Lower leg skin (tissue), 4 donors: Measurements from ENCODE around the gene CCDC51. TPM values are rescaled to one million over a fixed set of nuclear protein-coding genes. Genes with fewer than 3 reads are reported as not detected.

Experiments used
- DNase-seq, 2 donors: peaks; one replicate each; pipeline ENCODE4 v3.0.0-alpha.2; 2019; ENCODE audit warnings: low spot score in 2 of 2
- H3K4me3 ChIP-seq: fragments of 200-600 bp; sonication (generic); 2 replicates; pipeline ENCODE4 v1.5.1; 2017; ENCODE audit warnings: mild to moderate bottlenecking, low read depth; ENCODE audit not compliant: poor library complexity, severe bottlenecking
- CTCF ChIP-seq, 3 donors: fragments of 450-650 bp; IDR thresholded peaks; one replicate each; pipeline ENCODE4 v1.5.1; 2016; ENCODE audit warnings: antibody characterized with exemption in 3 of 3, mild to moderate bottlenecking in 3 of 3, moderate library complexity in 2 of 3
- POLR2A ChIP-seq, 2 donors: fragments of 450-650 bp; IDR thresholded peaks; one replicate each; pipeline ENCODE4 v1.6.1; 2016 to 2017; ENCODE audit warnings: antibody characterized with exemption in 2 of 2, mild to moderate bottlenecking in 1 of 2, moderate library complexity in 1 of 2
- WGBS, 2 donors: methylation state at CpG; one replicate each; pipeline ENCODE4 v1.1.5; 2018; 5-methylcytosine and 5-hydroxymethylcytosine counted together
- intact Hi-C: fragments of 100-400 bp; cut with DNase I; formaldehyde crosslinking; loops from one replicate; pipeline ENCODE4 v1.15.0; 2023; ENCODE audit warnings: low total_unique reads
- total RNA-seq, 4 donors: library from RNA; depleted of rRNA; stranded (reverse); fragments of >200 nt; gene quantifications; one replicate each; pipeline ENCODE4 v1.1.0, GENCODE V29; 2016

The CCDC51 gene
- total RNA-seq, 4 donors from 2014 or later, result 6.7 to 17.1 (median 11.6) TPM

- peak; percentile 89 to 98 for DNase-seq
- peak overlapping the region; percentile 52 for H3K4me3 ChIP-seq
- intact Hi-C loops, result no loop called here
- TF ChIP-seq POLR2A (IDR thresholded peaks at IDR 0.05) (peak in 1 of 2 donors; percentile 23), CTCF (IDR thresholded peaks at IDR 0.05) (peak in 1 of 3 donors; percentile 27)
- WGBS, 2 donors, result 3 to 6% methylated on average over 14 to 17 of the region's 17 CpGs
Observed at GRCh38 chr3:48472923-48473616, 33.2 kb upstream of the CCDC51 start.

GRCh38 chr3:48472673-48472922, 32.7 kb upstream of the CCDC51 start:
- H3K4me3 ChIP-seq, result peak overlapping the region; percentile 52
- TF ChIP-seq POLR2A (IDR thresholded peaks at IDR 0.05) (no peak), CTCF (IDR thresholded peaks at IDR 0.05) (no peak)
- DNase-seq, result no peak
- 0% methylated on average over 5 of the region's 5 CpGs for WGBS, 2 donors
- intact Hi-C loops, result no loop called here

GRCh38 chr3:48470286-48470685, 30.4 kb upstream of the CCDC51 start:
- DNase-seq, result no peak
- no peak overlapping the region for H3K4me3 ChIP-seq
- WGBS, 2 donors, result 33 to 43% methylated on average over 1 of the region's 1 CpG
- TF ChIP-seq POLR2A (IDR thresholded peaks at IDR 0.05) (no peak), CTCF (IDR thresholded peaks at IDR 0.05) (no peak)
- intact Hi-C loops, result no loop called here

- intact Hi-C loops, result loop anchor here (10.0 kb wide), 1 partner anchor 76 kb away; no protein-coding TSS in a partner anchor
- WGBS, 2 donors, result 70 to 73% methylated on average over 28 to 29 of the region's 29 CpGs
- no peak overlapping the region for H3K4me3 ChIP-seq
Observed at GRCh38 chr3:48469046-48469915, 29.4 kb upstream of the CCDC51 start.

GRCh38 chr3:48468329-48468731, 28.4 kb upstream of the CCDC51 start:
- TF ChIP-seq CTCF (IDR thresholded peaks at IDR 0.05), result no peak
- TF ChIP-seq POLR2A (IDR thresholded peaks at IDR 0.05), result no peak
- no peak overlapping the region for H3K4me3 ChIP-seq
- no peak for DNase-seq
- intact Hi-C loops, result loop anchor here (10.0 kb wide), 1 partner anchor 76 kb away; no protein-coding TSS in a partner anchor
- 45 to 55% methylated on average over 7 to 8 of the region's 8 CpGs for WGBS, 2 donors

More at GRCh38 chr3:48469046-48469915, 29.4 kb upstream of the CCDC51 start:
- DNase-seq, result no peak
- TF ChIP-seq POLR2A (IDR thresholded peaks at IDR 0.05) (no peak), CTCF (IDR thresholded peaks at IDR 0.05) (no peak)
